Measurements from ENCODE around the gene GRID2. TPM values are rescaled to one million over a fixed set of nuclear protein-coding genes. Genes with fewer than 3 reads are reported as not detected.

The GRID2 gene
- total RNA-seq, 1 experiment from 2014 or later: not detected

- intact Hi-C loops (cut with micrococcal nuclease): no loop called here
- Mint-ChIP-seq H3K27me3 (ENCODE audit: insufficient read depth, unreplicated experiment) (no peaks in the 10 kb centered on the region), H3K4me3 (ENCODE audit: unreplicated experiment) (no peak overlapping the region), H3K27ac (ENCODE audit: low read depth, unreplicated experiment) (no peak overlapping the region), H3K9me3 (ENCODE audit: unreplicated experiment) (peaks cover 7% of the 10 kb centered on the region), H3K4me1 (ENCODE audit: insufficient read depth, unreplicated experiment) (no peaks in the 10 kb centered on the region), H3K36me3 (ENCODE audit: insufficient read depth, unreplicated experiment) (no peaks in the 10 kb centered on the region)
- no peak for DNase-seq (ENCODE audit: unreplicated experiment)
- POLR2A ChIA-PET: no interaction called here
- TF ChIP-seq, protein P1, sequence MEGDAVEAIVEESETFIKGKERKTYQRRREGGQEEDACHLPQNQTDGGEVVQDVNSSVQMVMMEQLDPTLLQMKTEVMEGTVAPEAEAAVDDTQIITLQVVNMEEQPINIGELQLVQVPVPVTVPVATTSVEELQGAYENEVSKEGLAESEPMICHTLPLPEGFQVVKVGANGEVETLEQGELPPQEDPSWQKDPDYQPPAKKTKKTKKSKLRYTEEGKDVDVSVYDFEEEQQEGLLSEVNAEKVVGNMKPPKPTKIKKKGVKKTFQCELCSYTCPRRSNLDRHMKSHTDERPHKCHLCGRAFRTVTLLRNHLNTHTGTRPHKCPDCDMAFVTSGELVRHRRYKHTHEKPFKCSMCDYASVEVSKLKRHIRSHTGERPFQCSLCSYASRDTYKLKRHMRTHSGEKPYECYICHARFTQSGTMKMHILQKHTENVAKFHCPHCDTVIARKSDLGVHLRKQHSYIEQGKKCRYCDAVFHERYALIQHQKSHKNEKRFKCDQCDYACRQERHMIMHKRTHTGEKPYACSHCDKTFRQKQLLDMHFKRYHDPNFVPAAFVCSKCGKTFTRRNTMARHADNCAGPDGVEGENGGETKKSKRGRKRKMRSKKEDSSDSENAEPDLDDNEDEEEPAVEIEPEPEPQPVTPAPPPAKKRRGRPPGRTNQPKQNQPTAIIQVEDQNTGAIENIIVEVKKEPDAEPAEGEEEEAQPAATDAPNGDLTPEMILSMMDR (IDR thresholded peaks at IDR 0.05; ENCODE audit: unreplicated experiment): no peak
- CTCF ChIA-PET: no interaction called here
- no TSS peak for BruUV-seq (replicated peaks)
Measured at GRCh38 chr4:93063325-93063724, 759.6 kb downstream of the GRID2 start.

- H3K4me1 Mint-ChIP-seq (ENCODE audit: insufficient read depth, unreplicated experiment): no peaks in the 10 kb centered on the region
- ChIA-PET CTCF (interaction anchor here (0.7 kb wide), 1 partner anchor 91 kb away, joined by 4 read pairs; no protein-coding TSS in a partner anchor), POLR2A (no interaction called here)
- TF ChIP-seq, protein P1 (IDR thresholded peaks at IDR 0.05; ENCODE audit: unreplicated experiment): no peak
- peaks cover 7% of the 10 kb centered on the region for H3K9me3 Mint-ChIP-seq (ENCODE audit: unreplicated experiment)
- no peaks in the 10 kb centered on the region for H3K27me3 Mint-ChIP-seq (ENCODE audit: insufficient read depth, unreplicated experiment)
- intact Hi-C loops (cut with micrococcal nuclease): no loop called here
- no peak for DNase-seq (ENCODE audit: unreplicated experiment)
- no peak overlapping the region for H3K27ac Mint-ChIP-seq (ENCODE audit: low read depth, unreplicated experiment)
- H3K4me3 Mint-ChIP-seq (ENCODE audit: unreplicated experiment): no peak overlapping the region
- no peaks in the 10 kb centered on the region for H3K36me3 Mint-ChIP-seq (ENCODE audit: insufficient read depth, unreplicated experiment)
- BruUV-seq (replicated peaks): no TSS peak
Measured at GRCh38 chr4:93065790-93066189, 762.0 kb downstream of the GRID2 start.

- Mint-ChIP-seq H3K4me1 (ENCODE audit: insufficient read depth, unreplicated experiment) (no peaks in the 10 kb centered on the region), H3K27me3 (ENCODE audit: insufficient read depth, unreplicated experiment) (no peaks in the 10 kb centered on the region), H3K9me3 (ENCODE audit: unreplicated experiment) (peaks cover 7% of the 10 kb centered on the region), H3K4me3 (ENCODE audit: unreplicated experiment) (no peak overlapping the region), H3K27ac (ENCODE audit: low read depth, unreplicated experiment) (no peak overlapping the region), H3K36me3 (ENCODE audit: insufficient read depth, unreplicated experiment) (no peaks in the 10 kb centered on the region)
- intact Hi-C loops (cut with micrococcal nuclease): no loop called here
- DNase-seq (ENCODE audit: unreplicated experiment): peak; percentile 29
- no TSS peak for BruUV-seq (replicated peaks)
- CTCF ChIA-PET: no interaction called here
- TF ChIP-seq, protein P1 (IDR thresholded peaks at IDR 0.05; ENCODE audit: unreplicated experiment): no peak
- POLR2A ChIA-PET: interaction anchor here (0.6 kb wide), 1 partner anchor 250 kb away, joined by 3 read pairs; no protein-coding TSS in a partner anchor
Measured at GRCh38 chr4:93066749-93067148, 763.0 kb downstream of the GRID2 start.

DNA sequence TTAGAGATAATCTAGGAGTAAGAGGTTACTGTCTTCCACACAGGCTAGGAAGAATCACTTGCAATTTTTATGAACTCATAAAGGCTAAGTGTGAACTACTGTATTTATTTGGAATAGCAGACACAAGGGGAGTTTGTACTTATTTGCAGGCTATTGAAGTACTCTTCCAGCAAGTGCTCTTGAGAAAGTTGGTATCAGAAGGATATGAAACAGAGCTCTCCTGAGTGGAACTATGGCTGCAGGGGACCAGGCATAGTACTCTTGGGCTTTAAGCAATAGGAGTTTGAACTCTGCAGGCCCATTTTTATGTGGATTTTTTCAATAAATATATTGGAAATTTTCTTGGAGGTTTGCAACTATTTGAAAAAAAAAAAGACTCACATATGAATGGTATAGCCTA lies 768.5 kb downstream of the GRID2 start:
- intact Hi-C loops (cut with micrococcal nuclease): no loop called here
- Mint-ChIP-seq H3K9me3 (ENCODE audit: unreplicated experiment) (no peaks in the 10 kb centered on the region), H3K4me1 (ENCODE audit: insufficient read depth, unreplicated experiment) (no peaks in the 10 kb centered on the region), H3K36me3 (ENCODE audit: insufficient read depth, unreplicated experiment) (no peaks in the 10 kb centered on the region), H3K27ac (ENCODE audit: low read depth, unreplicated experiment) (no peak overlapping the region), H3K27me3 (ENCODE audit: insufficient read depth, unreplicated experiment) (no peaks in the 10 kb centered on the region), H3K4me3 (ENCODE audit: unreplicated experiment) (no peak overlapping the region)
- BruUV-seq (replicated peaks): no TSS peak
- TF ChIP-seq, protein P1 (IDR thresholded peaks at IDR 0.05; ENCODE audit: unreplicated experiment): no peak
- CTCF ChIA-PET: interaction anchor here (0.7 kb wide), 1 partner anchor 11 kb away, joined by 3 read pairs; no protein-coding TSS in a partner anchor
- DNase-seq (ENCODE audit: unreplicated experiment): no peak
- POLR2A ChIA-PET: no interaction called here

All from MCF 10A (cell line).